ENCODE results near the gene HIVEP2. TPM values are rescaled to one million over a fixed set of nuclear protein-coding genes. Genes with fewer than 3 reads are reported as not detected.

HIVEP2 gene
- polyA plus RNA-seq, 3 donors, result 12.0 to 12.7 (median 12.1) TPM

GRCh38 chr6:142823256-142823902 lies 121.6 kb downstream of the HIVEP2 start:
- no peak for DNase-seq (ENCODE audit: low read depth in 3 of 3, low spot score in 2 of 3)

- no peak for DNase-seq (ENCODE audit: low read depth in 3 of 3, low spot score in 2 of 3)
These were observed 122.1 kb downstream of the HIVEP2 start for GRCh38 chr6:142822842-142823241.

- no peak for DNase-seq (ENCODE audit: low read depth in 3 of 3, low spot score in 2 of 3)
These were observed 122.6 kb downstream of the HIVEP2 start for GRCh38 chr6:142822383-142822782.

- DNase-seq (ENCODE audit: low read depth in 3 of 3, low spot score in 2 of 3), result no peak
These were observed 123.1 kb downstream of the HIVEP2 start for GRCh38 chr6:142821860-142822259.

- no peak for DNase-seq (ENCODE audit: low read depth in 3 of 3, low spot score in 2 of 3)
These were observed 123.7 kb downstream of the HIVEP2 start for GRCh38 chr6:142821164-142821716.

- no peak for DNase-seq (ENCODE audit: low read depth in 3 of 3, low spot score in 2 of 3)
These were observed 124.5 kb downstream of the HIVEP2 start for GRCh38 chr6:142820338-142821051.

- peak in 1 of 3 donors; percentile 30 for DNase-seq (ENCODE audit: low read depth in 3 of 3, low spot score in 2 of 3)
These were observed 125.2 kb downstream of the HIVEP2 start for GRCh38 chr6:142819603-142820337.

- DNase-seq (ENCODE audit: low read depth in 3 of 3, low spot score in 2 of 3), result no peak
These were observed 128.5 kb downstream of the HIVEP2 start for GRCh38 chr6:142816486-142816885.

GRCh38 chr6:142816031-142816430 lies 128.9 kb downstream of the HIVEP2 start:
- DNase-seq (ENCODE audit: low read depth in 3 of 3, low spot score in 2 of 3), result no peak

- DNase-seq (ENCODE audit: low read depth in 3 of 3, low spot score in 2 of 3), result no peak
These were observed 133.1 kb downstream of the HIVEP2 start for GRCh38 chr6:142811923-142812322.

GRCh38 chr6:142810952-142811514 lies 133.9 kb downstream of the HIVEP2 start:
- DNase-seq (ENCODE audit: low read depth in 3 of 3, low spot score in 2 of 3), result no peak

GRCh38 chr6:142809947-142810346 lies 135.0 kb downstream of the HIVEP2 start:
- DNase-seq (ENCODE audit: low read depth in 3 of 3, low spot score in 2 of 3), result no peak

- DNase-seq (ENCODE audit: low read depth in 3 of 3, low spot score in 2 of 3), result no peak
These were observed 136.4 kb downstream of the HIVEP2 start for GRCh38 chr6:142808405-142809061.

- no peak for DNase-seq (ENCODE audit: low read depth in 3 of 3, low spot score in 2 of 3)
These were observed 139.9 kb downstream of the HIVEP2 start for GRCh38 chr6:142805042-142805441.

GRCh38 chr6:142804490-142804889 lies 140.5 kb downstream of the HIVEP2 start:
- no peak for DNase-seq (ENCODE audit: low read depth in 3 of 3, low spot score in 2 of 3)

- no peak for DNase-seq (ENCODE audit: low read depth in 3 of 3, low spot score in 2 of 3)
These were observed 141.4 kb downstream of the HIVEP2 start for GRCh38 chr6:142803495-142804058.

- no peak for DNase-seq (ENCODE audit: low read depth in 3 of 3, low spot score in 2 of 3)
These were observed 141.9 kb downstream of the HIVEP2 start for GRCh38 chr6:142803032-142803431.

- no peak for DNase-seq (ENCODE audit: low read depth in 3 of 3, low spot score in 2 of 3)
These were observed 142.9 kb downstream of the HIVEP2 start for GRCh38 chr6:142802124-142802523.

GRCh38 chr6:142800240-142800639 lies 144.7 kb downstream of the HIVEP2 start:
- no peak for DNase-seq (ENCODE audit: low read depth in 3 of 3, low spot score in 2 of 3)

GRCh38 chr6:142799639-142800038 lies 145.3 kb downstream of the HIVEP2 start:
- no peak for DNase-seq (ENCODE audit: low read depth in 3 of 3, low spot score in 2 of 3)

Measured in right renal cortex interstitium (tissue), 3 donors.